ENCODE measurements around the gene EXOC1. TPM values are rescaled to one million over a fixed set of nuclear protein-coding genes. Genes with fewer than 3 reads are reported as not detected.

EXOC1 gene
- total RNA-seq, 1 donor = 56.7 TPM

- TF ChIP-seq CTCF (IDR thresholded peaks at IDR 0.05; ENCODE audit: insufficient read depth, low read length) = no peak
- H3K4me3 ChIP-seq (ENCODE audit: low read depth, low read length) = no peak overlapping the region
- DNase-seq (ENCODE audit: low read depth) = no peak
Measured at GRCh38 chr4:55896622-55897021, 43.2 kb downstream of the EXOC1 start.

GRCh38 chr4:55902677-55903076, 49.2 kb downstream of the EXOC1 start:
- no peak for DNase-seq (ENCODE audit: low read depth)
- H3K4me3 ChIP-seq (ENCODE audit: low read depth, low read length) = no peak overlapping the region
- no peak for TF ChIP-seq CTCF (IDR thresholded peaks at IDR 0.05; ENCODE audit: insufficient read depth, low read length)

GRCh38 chr4:55903577-55903976, 50.1 kb downstream of the EXOC1 start:
- no peak for DNase-seq (ENCODE audit: low read depth)
- TF ChIP-seq CTCF (IDR thresholded peaks at IDR 0.05; ENCODE audit: insufficient read depth, low read length) = no peak
- H3K4me3 ChIP-seq (ENCODE audit: low read depth, low read length) = no peak overlapping the region

GRCh38 chr4:55904576-55904975, 51.1 kb downstream of the EXOC1 start:
- no peak for DNase-seq (ENCODE audit: low read depth)
- TF ChIP-seq CTCF (IDR thresholded peaks at IDR 0.05; ENCODE audit: insufficient read depth, low read length) = no peak
- H3K4me3 ChIP-seq (ENCODE audit: low read depth, low read length) = no peak overlapping the region

- H3K4me3 ChIP-seq (ENCODE audit: low read depth, low read length) = no peak overlapping the region
- DNase-seq (ENCODE audit: low read depth) = no peak
- no peak for TF ChIP-seq CTCF (IDR thresholded peaks at IDR 0.05; ENCODE audit: insufficient read depth, low read length)
Measured at GRCh38 chr4:55906323-55906722, 52.9 kb downstream of the EXOC1 start.

GRCh38 chr4:55906989-55907388, 53.5 kb downstream of the EXOC1 start:
- TF ChIP-seq CTCF (IDR thresholded peaks at IDR 0.05; ENCODE audit: insufficient read depth, low read length) = no peak
- DNase-seq (ENCODE audit: low read depth) = peak; percentile 33
- no peak overlapping the region for H3K4me3 ChIP-seq (ENCODE audit: low read depth, low read length)

GRCh38 chr4:55907469-55907868, 54.0 kb downstream of the EXOC1 start:
- no peak for TF ChIP-seq CTCF (IDR thresholded peaks at IDR 0.05; ENCODE audit: insufficient read depth, low read length)
- no peak for DNase-seq (ENCODE audit: low read depth)
- no peak overlapping the region for H3K4me3 ChIP-seq (ENCODE audit: low read depth, low read length)

All from fibroblast of the aortic adventitia (primary cell).